ENCODE results near the gene HPSE2.

- TF ChIP-seq SIN3A (IDR thresholded peaks at IDR 0.05; ENCODE audit: borderline replicate concordance, insufficient read depth, low read length) (0 out of 2 replicates have a peak, but pooled peaks have one; percentile 65), TAF1 (IDR thresholded peaks at IDR 0.05; ENCODE audit: borderline replicate concordance, insufficient read depth, low read length) (peak; percentile 69; the same call in 1 of the 2 replicates)
Measured at GRCh38 chr10:98414932-98415730, 820.5 kb downstream of the HPSE2 start, which contains the start of gene PYROXD2.

Measured in PFSK-1 (cell line).